ENCODE data around the gene PRAMEF33.
"Not testable (repeated sequence)": the region's sequence is repeated elsewhere in the genome, so short reads cannot be mapped to it uniquely, and the experiment has no call there.

Gene PRAMEF33

GRCh38 chr1:13303239-13303638 is at the start of gene PRAMEF33:
Gene PRAMEF33 (plus strand): TSS chr1:13303539. CDS start chr1:13305955, 2,416 bp downstream.
- not testable (repeated sequence) for DNase-seq (ENCODE audit: low read depth); H3K4me3 ChIP-seq (ENCODE audit: low read depth, low read length)

GRCh38 chr1:13253898-13254297 is 49.4 kb upstream of the PRAMEF33 start, which contains the start of gene PRAMEF5:
Gene PRAMEF5 (plus strand): TSS chr1:13254198. CDS start chr1:13259269, 5,071 bp downstream.
- H3K4me3 ChIP-seq (ENCODE audit: low read depth, low read length); DNase-seq (ENCODE audit: low read depth): not testable (repeated sequence)

DNA sequence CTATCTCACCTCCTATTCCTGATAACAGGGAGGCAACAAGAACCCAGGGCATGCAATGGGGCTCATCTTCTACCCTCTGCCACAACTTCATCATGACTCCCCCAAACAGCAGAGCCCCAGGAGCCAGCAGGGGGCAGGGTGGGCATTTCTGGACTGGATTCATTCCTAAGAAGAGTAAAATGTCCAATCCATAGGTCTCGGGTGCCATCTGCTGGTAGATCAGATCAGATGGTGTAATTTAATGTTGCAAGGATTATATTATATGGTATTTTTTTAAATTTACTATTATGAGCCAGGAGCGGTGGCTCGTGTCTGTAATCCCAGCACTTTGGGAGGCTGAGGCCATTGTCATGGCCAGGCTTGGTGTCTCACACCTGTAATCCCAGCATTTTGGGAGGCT is 38.2 kb upstream of the PRAMEF33 start:
- not testable (repeated sequence) for H3K4me3 ChIP-seq (ENCODE audit: low read depth, low read length); DNase-seq (ENCODE audit: low read depth)

- DNase-seq (ENCODE audit: low read depth); H3K4me3 ChIP-seq (ENCODE audit: low read depth, low read length): not testable (repeated sequence)
Measured at GRCh38 chr1:13277016-13277415, 26.3 kb upstream of the PRAMEF33 start.

- not testable (repeated sequence) for DNase-seq (ENCODE audit: low read depth)
Measured at GRCh38 chr1:13279617-13280016, 23.7 kb upstream of the PRAMEF33 start.

GRCh38 chr1:13285037-13285436 is 18.3 kb upstream of the PRAMEF33 start, which contains the start of gene PRAMEF8:
Gene PRAMEF8 (minus strand): TSS chr1:13285137. CDS start chr1:13284091, 1,046 bp downstream.
- not testable (repeated sequence) for H3K4me3 ChIP-seq (ENCODE audit: low read depth, low read length); DNase-seq (ENCODE audit: low read depth)

More at GRCh38 chr1:13279617-13280016, 23.7 kb upstream of the PRAMEF33 start:
- H3K4me3 ChIP-seq (ENCODE audit: low read depth, low read length): not testable (repeated sequence)

DNA sequence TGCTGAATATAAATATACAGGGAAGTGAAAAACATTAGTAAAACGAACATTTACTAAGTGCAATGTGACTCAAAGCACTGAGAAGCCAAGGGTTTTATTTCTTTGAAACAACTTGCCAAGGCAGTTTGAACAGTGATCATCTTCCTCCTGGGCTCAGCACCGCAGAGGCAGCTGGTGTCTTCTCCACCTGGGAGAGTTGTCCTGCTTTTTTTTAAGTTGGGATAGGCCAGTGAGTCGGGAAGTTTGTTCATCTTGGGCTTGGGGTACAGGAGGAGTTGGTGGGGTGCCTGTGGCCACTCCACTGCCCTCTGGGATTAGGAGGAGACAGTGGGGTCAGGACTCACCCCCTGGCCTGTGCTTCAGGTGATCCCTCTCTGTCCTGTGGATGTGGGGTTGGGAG is 14.3 kb upstream of the PRAMEF33 start:
- H3K4me3 ChIP-seq (ENCODE audit: low read depth, low read length); DNase-seq (ENCODE audit: low read depth): not testable (repeated sequence)

GRCh38 chr1:13297216-13297931 is 6.0 kb upstream of the PRAMEF33 start:
- not testable (repeated sequence) for DNase-seq (ENCODE audit: low read depth); H3K4me3 ChIP-seq (ENCODE audit: low read depth, low read length)

DNA sequence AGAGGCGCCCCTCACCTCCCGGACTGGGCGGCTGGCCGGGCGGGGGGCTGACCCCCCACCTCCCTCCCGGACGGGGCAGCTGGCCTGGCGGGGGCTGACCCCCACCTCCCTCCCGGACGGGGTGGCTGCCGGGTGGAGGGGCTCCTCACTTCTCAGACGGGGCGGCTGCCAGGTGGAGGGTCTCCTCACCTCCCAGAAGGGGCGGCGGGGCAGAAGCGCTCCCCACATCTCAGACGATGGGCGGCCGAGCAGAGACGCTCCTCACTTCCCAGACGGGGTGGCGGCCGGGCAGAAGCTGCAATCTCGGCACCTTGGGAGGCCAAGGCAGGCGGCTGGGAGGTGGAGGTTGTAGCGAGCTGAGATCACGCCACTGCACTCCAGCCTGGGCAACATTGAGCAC is 4.6 kb upstream of the PRAMEF33 start:
- DNase-seq (ENCODE audit: low read depth): not testable (repeated sequence)

GRCh38 chr1:13302197-13302596 is 1.1 kb upstream of the PRAMEF33 start:
- DNase-seq (ENCODE audit: low read depth); H3K4me3 ChIP-seq (ENCODE audit: low read depth, low read length): not testable (repeated sequence)

More for the DNA sequence above, 4.6 kb upstream of the PRAMEF33 start:
- H3K4me3 ChIP-seq (ENCODE audit: low read depth, low read length): not testable (repeated sequence)

- not testable (repeated sequence) for H3K4me3 ChIP-seq (ENCODE audit: low read depth, low read length); DNase-seq (ENCODE audit: low read depth)
Measured at GRCh38 chr1:13315281-13315680, 11.9 kb downstream of the PRAMEF33 start, which contains the start of gene PRAMEF15. Gene PRAMEF15 (plus strand): TSS chr1:13315581. CDS start chr1:13318408, 2,827 bp downstream.

GRCh38 chr1:13342496-13342895 is 39.2 kb downstream of the PRAMEF33 start:
- H3K4me3 ChIP-seq (ENCODE audit: low read depth, low read length); DNase-seq (ENCODE audit: low read depth): not testable (repeated sequence)

GRCh38 chr1:13347034-13347433 is 43.7 kb downstream of the PRAMEF33 start, which contains the start of gene PRAMEF14:
Gene PRAMEF14 (minus strand): TSS chr1:13347134. CDS start chr1:13345314, 1,820 bp downstream.
- H3K4me3 ChIP-seq (ENCODE audit: low read depth, low read length); DNase-seq (ENCODE audit: low read depth): not testable (repeated sequence)

GRCh38 chr1:13353476-13353875 is 50.1 kb downstream of the PRAMEF33 start:
- H3K4me3 ChIP-seq (ENCODE audit: low read depth, low read length); DNase-seq (ENCODE audit: low read depth): not testable (repeated sequence)

GRCh38 chr1:13354475-13354874 is 51.1 kb downstream of the PRAMEF33 start:
- H3K4me3 ChIP-seq (ENCODE audit: low read depth, low read length); DNase-seq (ENCODE audit: low read depth): not testable (repeated sequence)

Measured in GM12865 (cell line).